ENCODE measurements around the gene PCDHGA1.

DNA sequence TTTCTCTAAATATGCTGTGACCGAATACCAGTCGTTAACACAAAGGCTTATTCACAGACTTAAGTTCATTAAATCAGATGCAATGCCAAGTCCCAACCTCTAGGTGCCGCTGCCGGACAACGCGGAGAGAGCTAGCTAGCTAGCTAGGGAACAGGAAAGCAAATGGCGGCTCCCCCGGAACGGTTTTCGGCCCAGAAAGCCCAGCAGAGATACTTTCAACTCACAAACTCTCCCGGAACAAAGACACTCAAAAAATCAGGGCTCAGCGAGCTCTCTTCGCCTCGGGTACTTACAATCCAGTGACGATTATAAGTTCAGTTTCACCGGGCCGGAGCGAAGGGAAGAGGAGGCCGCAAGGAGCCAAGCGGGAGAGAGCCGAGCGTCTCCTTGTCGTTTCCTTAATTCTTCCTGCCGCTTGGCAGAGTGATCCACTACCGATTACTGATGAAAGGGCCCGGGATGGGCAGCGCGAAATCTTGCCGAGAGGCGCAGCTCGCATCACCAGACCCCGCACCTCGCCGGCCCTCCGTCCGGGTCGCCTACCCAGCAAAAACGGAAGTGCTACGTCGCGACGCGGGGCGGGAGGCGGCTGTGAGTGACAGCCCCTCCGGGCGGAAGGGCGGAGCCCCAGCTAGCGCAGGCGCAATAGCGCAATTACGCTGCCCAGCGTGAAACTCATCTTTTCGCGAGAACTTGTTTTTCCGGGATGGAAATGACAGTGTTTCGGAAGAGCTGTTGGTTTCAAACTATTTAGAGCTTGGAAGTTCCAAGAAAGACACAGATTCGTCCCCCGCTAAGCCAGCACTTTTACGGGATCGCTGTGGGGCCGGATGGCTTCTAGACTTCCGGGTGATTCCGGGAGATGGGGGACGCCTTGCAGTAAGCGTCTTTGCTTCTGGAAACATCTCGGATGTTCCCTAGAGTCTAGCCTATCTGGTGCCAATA lies 9.8 kb upstream of the PCDHGA1 start, which contains the start of gene TAF7:
- TF ChIP-seq CTCF (IDR thresholded peaks at IDR 0.05; ENCODE audit: low read depth, low read length) (peak; percentile 67), EZH2phosphoT487 (IDR thresholded peaks at IDR 0.05; ENCODE audit: low read depth) (no peak)
